DND-41 (cell line): ENCODE data around the gene ADAMTS15.

Source experiments
- ATAC-seq: fragments of 200-7000 bp; cut with Tn5 transposase; 3 replicates; pipeline ENCODE4 v1.9.1; 2021; ENCODE audit warnings: low read depth; ENCODE audit not compliant: insufficient read depth
- DNase-seq: peaks from one replicate; pipeline ENCODE4 v3.0.0-alpha.2; 2020
- H2AFZ ChIP-seq: 2 replicates; pipeline ENCODE4 v1.6.0; 2012; ENCODE audit warnings: low read depth, low read length
- H3K27ac ChIP-seq: 2 replicates; pipeline ENCODE4 v1.5.1; 2012; ENCODE audit warnings: low read length, inconsistent platforms
- H3K27me3 ChIP-seq: fragments of 200-600 bp; sonication (generic); 2 replicates; pipeline ENCODE4 v1.6.0; 2012; ENCODE audit warnings: low read length, mild to moderate bottlenecking, inconsistent platforms; ENCODE audit not compliant: insufficient read depth, poor library complexity
- H3K36me3 ChIP-seq: 2 replicates; pipeline ENCODE4 v1.5.1; 2012; ENCODE audit warnings: low read length, inconsistent platforms; ENCODE audit not compliant: insufficient read depth
- H3K4me1 ChIP-seq: 2 replicates; pipeline ENCODE4 v1.5.1; 2012; ENCODE audit warnings: mild to moderate bottlenecking, low read length; ENCODE audit not compliant: insufficient read depth
- H3K4me2 ChIP-seq: 2 replicates; pipeline ENCODE4 v1.6.0; 2012; ENCODE audit warnings: mild to moderate bottlenecking, moderate library complexity, low read length, inconsistent platforms; ENCODE audit not compliant: insufficient read depth
- H3K4me3 ChIP-seq, 2 experiments: fragments of 200-600 bp in 1 of 2; shearing (Covaris generic) in 1 of 2; 2 replicates each; pipeline ENCODE4 v1.5.1; 2012 to 2016; ENCODE audit warnings: inconsistent platforms in 2 of 2, low read length in 2 of 2, mild to moderate bottlenecking in 2 of 2, low read depth in 1 of 2, moderate library complexity in 1 of 2
- H3K79me2 ChIP-seq: 2 replicates; pipeline ENCODE4 v1.6.0; 2012; ENCODE audit warnings: low read length, inconsistent platforms; ENCODE audit not compliant: insufficient read depth
- H3K9ac ChIP-seq: 2 replicates; pipeline ENCODE4 v1.6.0; 2012; ENCODE audit warnings: low read depth, mild to moderate bottlenecking, inconsistent platforms, low read length, moderate library complexity
- H3K9me3 ChIP-seq: 2 replicates; pipeline ENCODE4 v1.5.1; 2012; ENCODE audit warnings: low read length, moderate library complexity, mild to moderate bottlenecking, inconsistent platforms; ENCODE audit not compliant: insufficient read depth, severe bottlenecking
- H4K20me1 ChIP-seq: 2 replicates; pipeline ENCODE4 v1.6.0; 2012; ENCODE audit warnings: low read length; ENCODE audit not compliant: insufficient read depth
- EZH2 ChIP-seq: IDR thresholded peaks from 3 replicates; pipeline ENCODE4 v1.6.1; 2012; ENCODE audit warnings: borderline replicate concordance, low read depth, mild to moderate bottlenecking, moderate library complexity, low read length, inconsistent platforms; ENCODE audit not compliant: severe bottlenecking
- TF ChIP-seq, protein P1 (sequence below): IDR thresholded peaks from 2 replicates; pipeline ENCODE4 v1.5.1; 2012; ENCODE audit warnings: borderline replicate concordance, low read length, moderate library complexity, mild to moderate bottlenecking; ENCODE audit not compliant: poor library complexity, severe bottlenecking; ENCODE audit errors: extremely low read depth

ADAMTS15 gene

GRCh38 chr11:130464291-130464812, 15.9 kb downstream of the ADAMTS15 start:
- ATAC-seq (no peak), DNase-seq (no peak)
- H3K27me3 ChIP-seq, result peaks cover 7% of the 10 kb centered on the region
- H3K27ac ChIP-seq, result no peak overlapping the region
- H3K4me3 ChIP-seq, result no peak overlapping the region
- TF ChIP-seq, protein P1, sequence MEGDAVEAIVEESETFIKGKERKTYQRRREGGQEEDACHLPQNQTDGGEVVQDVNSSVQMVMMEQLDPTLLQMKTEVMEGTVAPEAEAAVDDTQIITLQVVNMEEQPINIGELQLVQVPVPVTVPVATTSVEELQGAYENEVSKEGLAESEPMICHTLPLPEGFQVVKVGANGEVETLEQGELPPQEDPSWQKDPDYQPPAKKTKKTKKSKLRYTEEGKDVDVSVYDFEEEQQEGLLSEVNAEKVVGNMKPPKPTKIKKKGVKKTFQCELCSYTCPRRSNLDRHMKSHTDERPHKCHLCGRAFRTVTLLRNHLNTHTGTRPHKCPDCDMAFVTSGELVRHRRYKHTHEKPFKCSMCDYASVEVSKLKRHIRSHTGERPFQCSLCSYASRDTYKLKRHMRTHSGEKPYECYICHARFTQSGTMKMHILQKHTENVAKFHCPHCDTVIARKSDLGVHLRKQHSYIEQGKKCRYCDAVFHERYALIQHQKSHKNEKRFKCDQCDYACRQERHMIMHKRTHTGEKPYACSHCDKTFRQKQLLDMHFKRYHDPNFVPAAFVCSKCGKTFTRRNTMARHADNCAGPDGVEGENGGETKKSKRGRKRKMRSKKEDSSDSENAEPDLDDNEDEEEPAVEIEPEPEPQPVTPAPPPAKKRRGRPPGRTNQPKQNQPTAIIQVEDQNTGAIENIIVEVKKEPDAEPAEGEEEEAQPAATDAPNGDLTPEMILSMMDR, result no peak
- no peak for TF ChIP-seq EZH2
- H3K9ac ChIP-seq, result no peak overlapping the region
- H3K36me3 ChIP-seq, result no peaks in the 10 kb centered on the region
- no peak overlapping the region for H3K4me2 ChIP-seq
- H3K9me3 ChIP-seq, result no peaks in the 10 kb centered on the region
- no peaks in the 10 kb centered on the region for H3K4me1 ChIP-seq
- no peak overlapping the region for H2AFZ ChIP-seq
- no peaks in the 10 kb centered on the region; the same call in 1 of the 2 replicates for H4K20me1 ChIP-seq
- no peaks in the 10 kb centered on the region for H3K79me2 ChIP-seq

DNA sequence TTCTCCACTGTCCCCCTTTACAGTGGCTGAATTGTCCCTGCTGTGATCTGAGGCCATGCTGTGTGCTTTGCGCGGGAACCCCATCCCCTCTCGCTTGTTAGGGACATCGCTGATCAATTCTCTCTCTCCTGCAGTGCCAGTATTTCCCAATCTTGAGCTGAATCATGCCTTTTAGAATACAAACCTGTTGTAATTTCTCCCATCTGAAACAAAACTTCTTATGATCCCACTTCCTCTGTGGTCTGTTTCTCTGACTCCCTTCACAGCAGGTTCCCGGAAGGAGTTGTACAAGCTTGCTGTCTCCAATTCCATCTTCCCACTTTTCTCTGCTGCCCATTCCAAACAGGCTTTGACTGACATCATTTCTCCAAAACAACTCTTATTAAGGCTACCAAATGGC, 16.8 kb downstream of the ADAMTS15 start:
- ATAC-seq (no peak), DNase-seq (no peak)
- peaks cover 5% of the 10 kb centered on the region for H3K27me3 ChIP-seq
- H3K79me2 ChIP-seq, result no peaks in the 10 kb centered on the region
- no peaks in the 10 kb centered on the region for H3K36me3 ChIP-seq
- no peak overlapping the region for H2AFZ ChIP-seq
- no peak overlapping the region for H3K4me2 ChIP-seq
- H4K20me1 ChIP-seq, result no peaks in the 10 kb centered on the region; the same call in 1 of the 2 replicates
- H3K27ac ChIP-seq, result no peak overlapping the region
- H3K9me3 ChIP-seq, result no peaks in the 10 kb centered on the region
- H3K4me3 ChIP-seq, result no peak overlapping the region
- H3K9ac ChIP-seq, result no peak overlapping the region
- H3K4me1 ChIP-seq, result no peaks in the 10 kb centered on the region
- TF ChIP-seq, protein P1, result no peak
- no peak for TF ChIP-seq EZH2

- Histone ChIP-seq H2AFZ (no peak overlapping the region), H3K4me3 (no peak overlapping the region), H3K4me2 (no peak overlapping the region), H3K4me1 (no peaks in the 10 kb centered on the region), H3K9me3 (no peaks in the 10 kb centered on the region), H3K27ac (no peak overlapping the region), H3K9ac (no peak overlapping the region), H4K20me1 (no peaks in the 10 kb centered on the region), H3K36me3 (no peaks in the 10 kb centered on the region), H3K27me3 (peaks cover 5% of the 10 kb centered on the region), H3K79me2 (no peaks in the 10 kb centered on the region)
- TF ChIP-seq, protein P1, result no peak
- TF ChIP-seq EZH2, result no peak
- DNase-seq (no peak), ATAC-seq (no peak)
Observed at GRCh38 chr11:130467116-130467900, 18.9 kb downstream of the ADAMTS15 start.
